Esophagus squamous epithelium (tissue), 5 donors: ENCODE measurements around the gene MBNL2. TPM values are rescaled to one million over a fixed set of nuclear protein-coding genes. Genes with fewer than 3 reads are reported as not detected.

Experiments
- DNase-seq: peaks from one replicate; lab custom pipeline; 2025; lab: John Stamatoyannopoulos, UW
- H3K27ac ChIP-seq, 4 donors: fragments of 200-600 bp; sonication (generic); one replicate each; pipeline ENCODE4 v1.5.1; 2016 to 2019; ENCODE audit warnings: mild to moderate bottlenecking in 1 of 4
- H3K27me3 ChIP-seq, 4 donors: fragments of 200-600 bp; sonication (generic); 1 replicate in 3 of 4; 2 replicates in 1 of 4; pipeline versions ENCODE4 v1.5.1 to v1.6.0; 2017 to 2021; ENCODE audit warnings: antibody characterized with exemption in 1 of 4
- H3K36me3 ChIP-seq, 3 donors: fragments of 200-600 bp; sonication (generic); one replicate each; pipeline ENCODE4 v1.5.1; 2016 to 2019
- H3K4me1 ChIP-seq, 3 donors: fragments of 200-600 bp; sonication (generic); one replicate each; pipeline ENCODE4 v1.5.1; 2017 to 2019
- H3K4me3 ChIP-seq, 4 donors: fragments of 200-600 bp; sonication (generic); 1 replicate in 3 of 4; 2 replicates in 1 of 4; pipeline ENCODE4 v1.5.1; 2016 to 2019; ENCODE audit warnings: mild to moderate bottlenecking in 2 of 4, moderate library complexity in 1 of 4
- H3K9me3 ChIP-seq, 3 donors: fragments of 200-600 bp; sonication (generic); one replicate each; pipeline ENCODE4 v1.5.1; 2016 to 2019
- POLR2A ChIP-seq, 4 donors: fragments of 450-650 bp; IDR thresholded peaks; one replicate each; pipeline ENCODE4 v1.6.1; 2017; ENCODE audit warnings: antibody characterized with exemption in 4 of 4, mild to moderate bottlenecking in 4 of 4, moderate library complexity in 3 of 4
- WGBS, 2 donors: methylation state at CpG; one replicate each; pipeline ENCODE4 v1.1.5; 2018; 5-methylcytosine and 5-hydroxymethylcytosine counted together
- intact Hi-C: fragments of 100-400 bp; cut with DNase I; formaldehyde crosslinking; loops from one replicate; pipeline ENCODE4 v1.15.0; 2022
- total RNA-seq, 4 donors: library from RNA; depleted of rRNA; stranded (reverse); fragments of >200 nt; gene quantifications; one replicate each; pipeline ENCODE4 v1.1.0, GENCODE V29; 2016
- TF ChIP-seq, protein P1 (sequence below), 6 experiments: fragments of 450-650 bp in 4 of 6; fragments of 200-600 bp in 2 of 6; sonication (generic) in 2 of 6; IDR thresholded peaks; one replicate each; pipeline ENCODE4 v1.5.1; 2016 to 2019; ENCODE audit warnings: antibody characterized with exemption in 6 of 6, mild to moderate bottlenecking in 4 of 6, moderate library complexity in 4 of 6
- donor health status: DM: yes; HTN: yes; CAD: no.

The MBNL2 gene
- total RNA-seq, 4 donors from 2014 or later = 18.3 to 58.7 (median 29.7) TPM

DNA sequence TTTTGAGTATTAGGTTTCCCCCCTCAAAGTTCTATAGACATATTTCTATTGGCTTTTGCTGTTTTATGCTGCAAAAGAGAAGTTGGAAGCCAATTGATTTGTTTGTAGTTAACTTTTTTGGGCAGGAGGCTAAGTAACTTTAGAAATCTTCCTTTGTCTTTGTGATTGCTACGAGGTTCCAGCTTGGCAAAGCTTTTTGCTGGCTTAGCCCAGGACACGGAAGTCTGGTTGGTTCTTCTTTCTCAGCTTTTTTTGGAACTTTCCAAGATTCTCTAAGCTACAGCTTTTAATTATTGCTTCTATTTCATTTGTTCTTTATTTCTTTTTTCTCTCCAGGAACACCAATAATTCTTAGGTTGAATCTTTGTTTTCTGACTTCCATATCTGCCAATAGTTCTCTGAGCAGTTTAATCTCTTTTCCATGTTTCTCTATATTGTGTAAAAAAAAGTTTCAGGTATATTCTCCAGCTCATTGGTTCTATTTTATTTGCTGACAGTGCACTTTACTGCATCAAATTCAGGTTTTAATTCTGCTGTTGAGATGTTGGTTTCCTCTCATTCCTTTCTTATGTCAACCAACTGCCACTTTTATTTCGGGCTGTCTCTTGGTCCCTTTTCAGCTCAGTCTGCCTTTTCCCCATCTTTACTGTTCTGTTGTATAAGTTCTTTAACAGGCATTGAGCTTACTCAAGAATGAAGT, 27.8 kb downstream of the MBNL2 start:
- H3K4me1 ChIP-seq = peaks cover 6 to 78% (median 27%) of the 10 kb centered on the region in 3 donors
- peak overlapping the region; percentile 22 to 66 (median 65) for H3K27ac ChIP-seq
- H3K27me3 ChIP-seq = no peaks in the 10 kb centered on the region
- no peaks in the 10 kb centered on the region for H3K36me3 ChIP-seq
- DNase-seq = no peak
- H3K9me3 ChIP-seq = no peaks in the 10 kb centered on the region
- peak overlapping the region in 1 of 4 donors; percentile 12 for H3K4me3 ChIP-seq
- TF ChIP-seq POLR2A (IDR thresholded peaks at IDR 0.05) = no peak
- TF ChIP-seq, protein P1, sequence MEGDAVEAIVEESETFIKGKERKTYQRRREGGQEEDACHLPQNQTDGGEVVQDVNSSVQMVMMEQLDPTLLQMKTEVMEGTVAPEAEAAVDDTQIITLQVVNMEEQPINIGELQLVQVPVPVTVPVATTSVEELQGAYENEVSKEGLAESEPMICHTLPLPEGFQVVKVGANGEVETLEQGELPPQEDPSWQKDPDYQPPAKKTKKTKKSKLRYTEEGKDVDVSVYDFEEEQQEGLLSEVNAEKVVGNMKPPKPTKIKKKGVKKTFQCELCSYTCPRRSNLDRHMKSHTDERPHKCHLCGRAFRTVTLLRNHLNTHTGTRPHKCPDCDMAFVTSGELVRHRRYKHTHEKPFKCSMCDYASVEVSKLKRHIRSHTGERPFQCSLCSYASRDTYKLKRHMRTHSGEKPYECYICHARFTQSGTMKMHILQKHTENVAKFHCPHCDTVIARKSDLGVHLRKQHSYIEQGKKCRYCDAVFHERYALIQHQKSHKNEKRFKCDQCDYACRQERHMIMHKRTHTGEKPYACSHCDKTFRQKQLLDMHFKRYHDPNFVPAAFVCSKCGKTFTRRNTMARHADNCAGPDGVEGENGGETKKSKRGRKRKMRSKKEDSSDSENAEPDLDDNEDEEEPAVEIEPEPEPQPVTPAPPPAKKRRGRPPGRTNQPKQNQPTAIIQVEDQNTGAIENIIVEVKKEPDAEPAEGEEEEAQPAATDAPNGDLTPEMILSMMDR (IDR thresholded peaks at IDR 0.05) = no peak
- 29 to 41% methylated on average over 3 of the region's 3 CpGs for WGBS, 2 donors
- intact Hi-C loops = no loop called here

DNA sequence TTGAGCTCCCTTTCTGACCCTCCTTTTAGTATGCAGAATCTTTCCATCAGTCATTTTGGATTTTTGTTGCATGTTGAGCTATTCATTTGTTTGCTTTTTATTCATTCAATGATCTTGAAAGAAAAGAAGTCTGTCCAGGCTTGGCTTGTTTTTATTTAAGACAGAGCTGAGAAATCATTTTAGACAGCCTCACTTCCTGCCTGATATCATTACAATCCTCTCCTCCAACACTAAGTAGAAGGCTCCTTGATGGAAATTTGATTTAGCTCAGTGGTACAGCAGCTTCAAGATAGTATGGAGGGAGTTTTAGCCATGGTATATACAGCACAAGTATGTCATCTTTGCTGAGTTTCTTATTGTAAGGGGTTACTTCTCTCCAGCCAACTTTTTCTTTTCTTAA, 28.4 kb downstream of the MBNL2 start:
- H3K27me3 ChIP-seq = no peaks in the 10 kb centered on the region
- TF ChIP-seq, protein P1 (IDR thresholded peaks at IDR 0.05) = no peak
- TF ChIP-seq POLR2A (IDR thresholded peaks at IDR 0.05) = no peak
- H3K4me3 ChIP-seq = peak overlapping the region in 1 of 4 donors; percentile 2
- peak overlapping the region; percentile 22 to 66 (median 65) for H3K27ac ChIP-seq
- no peak for DNase-seq
- H3K9me3 ChIP-seq = no peaks in the 10 kb centered on the region
- H3K4me1 ChIP-seq = peaks cover 11 to 78% (median 33%) of the 10 kb centered on the region in 3 donors
- H3K36me3 ChIP-seq = no peaks in the 10 kb centered on the region
- intact Hi-C loops = no loop called here

DNA sequence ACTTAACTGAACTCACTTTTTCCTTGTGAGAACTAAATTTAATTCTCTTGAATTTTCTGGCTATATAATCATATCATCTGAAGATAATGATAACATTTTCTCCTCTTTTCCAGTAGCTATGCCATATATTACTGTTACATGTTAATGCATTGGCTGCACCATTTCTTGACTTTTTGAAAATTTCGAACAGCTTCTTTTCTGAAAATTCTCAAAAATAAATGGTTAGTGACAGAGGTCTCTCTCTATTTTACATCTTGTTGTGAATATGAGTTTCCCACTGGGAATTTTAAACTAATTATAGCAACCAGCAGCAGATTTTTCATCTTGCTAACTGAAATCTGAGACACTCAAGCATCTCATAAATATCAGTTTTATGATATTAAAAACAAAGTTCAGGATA, 30.6 kb downstream of the MBNL2 start:
- 88 to 94% methylated on average over 1 of the region's 1 CpG for WGBS, 2 donors
- H3K27me3 ChIP-seq = no peaks in the 10 kb centered on the region
- TF ChIP-seq, protein P1 (IDR thresholded peaks at IDR 0.05) = no peak
- H3K27ac ChIP-seq = peak overlapping the region in 1 of 4 donors; percentile 8
- no peak for DNase-seq
- H3K36me3 ChIP-seq = no peaks in the 10 kb centered on the region
- intact Hi-C loops = no loop called here
- peaks cover 27 to 78% (median 55%) of the 10 kb centered on the region in 3 donors for H3K4me1 ChIP-seq
- no peak overlapping the region for H3K4me3 ChIP-seq
- H3K9me3 ChIP-seq = no peaks in the 10 kb centered on the region

DNA sequence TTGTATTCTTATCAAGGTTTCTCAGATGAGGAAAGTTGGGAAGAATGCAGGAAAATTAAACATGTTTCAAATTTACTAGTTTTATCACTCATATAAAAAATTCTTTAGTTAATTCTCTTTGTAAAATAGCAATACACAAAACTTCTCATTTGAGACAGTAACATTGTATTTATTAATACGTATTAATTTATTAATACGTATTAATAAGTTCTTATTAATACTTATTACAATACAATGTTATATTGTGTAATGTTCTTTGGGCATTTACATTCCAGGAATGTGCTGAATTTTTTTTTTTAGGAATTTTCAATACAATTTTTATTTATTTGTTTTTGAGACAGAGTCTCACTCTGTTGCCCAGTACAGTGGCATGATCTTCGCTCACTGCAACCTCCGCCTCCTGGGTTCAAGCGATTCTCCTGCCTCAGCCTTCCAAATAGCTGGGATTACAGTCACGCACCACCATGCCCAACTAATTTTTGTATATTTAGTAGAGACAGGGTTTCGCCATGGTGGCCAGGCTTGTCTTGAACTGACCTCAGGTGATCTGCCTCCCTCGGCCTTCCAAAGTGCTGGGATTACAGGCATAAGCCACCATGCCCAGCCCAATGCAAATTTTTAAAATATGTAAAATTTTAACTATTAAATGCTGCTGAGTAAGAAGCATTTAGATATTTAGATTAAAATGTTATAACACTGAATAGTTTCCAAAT, 31.6 kb downstream of the MBNL2 start:
- Histone ChIP-seq H3K27me3 (no peaks in the 10 kb centered on the region), H3K27ac (peak overlapping the region in 1 of 4 donors; percentile 69), H3K4me3 (no peak overlapping the region), H3K36me3 (no peaks in the 10 kb centered on the region), H3K9me3 (no peaks in the 10 kb centered on the region), H3K4me1 (peaks cover 35 to 78% (median 65%) of the 10 kb centered on the region in 3 donors)
- intact Hi-C loops = no loop called here
- DNase-seq = no peak
- WGBS, 2 donors = 94 to 95% methylated on average over 8 of the region's 8 CpGs
- no peak for TF ChIP-seq POLR2A (IDR thresholded peaks at IDR 0.05)
- TF ChIP-seq, protein P1 (IDR thresholded peaks at IDR 0.05) = no peak

DNA sequence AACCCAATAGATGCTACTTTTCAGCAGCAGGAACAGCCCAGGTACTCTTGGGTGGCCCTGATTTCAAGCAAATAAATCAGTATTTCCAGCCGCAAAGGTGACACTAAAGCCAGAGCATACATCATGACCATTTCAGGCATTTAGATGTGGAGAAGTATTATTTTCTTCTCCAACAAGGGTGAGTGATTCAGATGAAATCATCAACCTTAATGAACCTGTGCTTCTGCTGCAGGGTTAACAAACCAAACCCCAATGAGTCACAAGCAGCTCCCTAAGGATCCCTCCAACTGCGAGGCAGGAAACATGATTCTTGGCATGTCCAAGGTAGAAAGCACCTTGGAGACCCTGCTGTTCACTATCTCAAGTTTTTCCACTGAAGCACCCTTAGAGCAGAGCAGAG, 32.7 kb downstream of the MBNL2 start:
- Histone ChIP-seq H3K4me1 (peaks cover 35 to 78% (median 67%) of the 10 kb centered on the region in 3 donors), H3K36me3 (no peaks in the 10 kb centered on the region), H3K9me3 (no peaks in the 10 kb centered on the region), H3K27me3 (no peaks in the 10 kb centered on the region), H3K4me3 (no peak overlapping the region), H3K27ac (peak overlapping the region; percentile 53 to 71 (median 64))
- no peak for DNase-seq
- 24 to 41% methylated on average over 2 of the region's 2 CpGs for WGBS, 2 donors
- no peak for TF ChIP-seq POLR2A (IDR thresholded peaks at IDR 0.05)
- TF ChIP-seq, protein P1 (IDR thresholded peaks at IDR 0.05) = no peak
- intact Hi-C loops = no loop called here
